LNCaP clone FGC (cell line): ENCODE data around the gene CTBP2.

Experiments
- DNase-seq: peaks from one replicate; pipeline ENCODE4 v3.0.0-alpha.2; 2011; ENCODE audit warnings: low read depth
- H3K4me3 ChIP-seq: 2 replicates; pipeline ENCODE4 v1.5.1; 2011; ENCODE audit warnings: mild to moderate bottlenecking, low read depth, low read length, control low read depth
- CTCF ChIP-seq: IDR thresholded peaks from 2 replicates; pipeline ENCODE4 v1.5.1; 2012; ENCODE audit warnings: mild to moderate bottlenecking; ENCODE audit not compliant: control insufficient read depth, insufficient read depth; ENCODE audit errors: extremely low read depth

CTBP2 gene

DNA sequence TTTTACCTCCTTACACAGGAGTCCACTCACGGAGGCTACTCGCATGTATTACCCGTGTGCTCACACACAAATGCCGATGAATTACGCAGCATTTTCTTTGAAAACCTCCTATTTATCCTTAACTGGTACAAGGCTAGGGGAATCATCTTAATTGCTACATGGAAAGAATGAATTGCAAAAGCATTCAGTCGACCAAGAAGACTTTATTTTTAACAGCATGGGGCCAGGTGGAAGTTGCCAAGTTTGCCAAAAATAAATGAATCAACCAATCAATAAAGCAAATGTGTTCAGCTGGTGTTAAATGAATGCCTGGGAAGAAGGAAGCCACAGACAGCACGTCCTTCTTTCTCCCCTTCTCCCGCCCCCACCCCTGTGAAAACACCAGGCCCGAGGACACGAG is 55.8 kb downstream of the CTBP2 start:
- H3K4me3 ChIP-seq, result no peak overlapping the region
- no peak for TF ChIP-seq CTCF
- no peak for DNase-seq

GRCh38 chr10:125103924-125104323 is 56.4 kb downstream of the CTBP2 start:
- H3K4me3 ChIP-seq, result no peak overlapping the region
- TF ChIP-seq CTCF, result no peak
- no peak for DNase-seq

DNA sequence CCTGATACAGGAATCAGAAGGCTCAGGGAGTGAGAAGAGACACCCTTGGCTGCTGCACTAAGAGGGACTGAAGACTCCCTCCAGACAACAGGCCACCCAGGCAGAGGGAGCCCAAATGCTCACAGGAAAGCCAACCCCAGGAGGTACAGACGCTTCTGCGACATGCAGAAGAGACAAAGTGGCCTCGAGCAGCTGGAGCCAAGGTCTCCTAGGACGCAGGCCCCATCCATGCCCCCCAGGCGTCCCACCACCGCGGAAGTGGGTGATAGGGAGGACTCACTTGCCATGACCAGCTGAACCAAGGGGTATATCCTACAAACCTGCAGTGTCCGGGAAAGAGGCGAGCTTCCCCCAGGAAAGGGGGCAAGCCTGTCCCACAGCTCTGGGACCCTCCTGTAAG is 56.9 kb downstream of the CTBP2 start:
- no peak for DNase-seq
- TF ChIP-seq CTCF, result no peak
- H3K4me3 ChIP-seq, result no peak overlapping the region

- TF ChIP-seq CTCF, result no peak
- H3K4me3 ChIP-seq, result no peak overlapping the region
- no peak for DNase-seq
Measured at GRCh38 chr10:125102821-125103220, 57.5 kb downstream of the CTBP2 start.

DNA sequence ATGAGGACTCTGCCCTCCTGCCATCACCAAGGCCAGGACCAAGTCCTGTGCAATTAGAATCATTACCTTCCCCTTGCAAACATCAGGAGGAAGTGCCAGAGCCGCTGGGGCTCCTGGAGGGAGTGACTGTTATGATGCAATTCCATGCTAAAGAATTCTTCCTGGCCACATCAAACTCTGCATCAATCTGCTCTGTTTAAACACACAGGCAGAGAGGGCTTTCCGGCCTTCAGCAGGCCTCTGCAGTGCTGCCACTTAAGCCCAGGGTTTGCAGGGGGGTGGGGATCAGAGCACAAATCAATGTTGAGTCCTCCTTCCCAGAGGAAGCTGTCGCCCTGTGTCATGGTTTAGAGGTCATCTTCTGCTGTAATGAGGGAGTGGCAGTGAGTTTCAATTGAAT is 58.1 kb downstream of the CTBP2 start:
- DNase-seq, result no peak
- H3K4me3 ChIP-seq, result no peak overlapping the region
- TF ChIP-seq CTCF, result no peak

- DNase-seq, result no peak
- no peak overlapping the region for H3K4me3 ChIP-seq
- TF ChIP-seq CTCF, result no peak
Measured at GRCh38 chr10:125101581-125101980, 58.8 kb downstream of the CTBP2 start.

GRCh38 chr10:125101049-125101448 is 59.3 kb downstream of the CTBP2 start:
- no peak for TF ChIP-seq CTCF
- H3K4me3 ChIP-seq, result no peak overlapping the region
- DNase-seq, result no peak
